ENCODE data around the gene PACC1. TPM values are rescaled to one million over a fixed set of nuclear protein-coding genes. Genes with fewer than 3 reads are reported as not detected.
A peak's percentile ranks its signal among the peaks of the same experiment; 100 is the strongest.

The PACC1 gene
- total RNA-seq, 1 donor from 2014 or later, result 12.9 TPM

GRCh38 chr1:212431644-212432043 lies 17.0 kb upstream of the PACC1 start:
- no peak for TF ChIP-seq CTCF (conservative IDR thresholded peaks at IDR 0.05; ENCODE audit: low read depth, low read length)
- DNase-seq (ENCODE audit: low read depth), result no peak
- H3K4me3 ChIP-seq (ENCODE audit: low read depth, low read length), result no peak overlapping the region

GRCh38 chr1:212430955-212431394 lies 16.3 kb upstream of the PACC1 start:
- no peak for DNase-seq (ENCODE audit: low read depth)
- no peak for TF ChIP-seq CTCF (conservative IDR thresholded peaks at IDR 0.05; ENCODE audit: low read depth, low read length)

GRCh38 chr1:212430416-212430815 lies 15.7 kb upstream of the PACC1 start:
- no peak for TF ChIP-seq CTCF (conservative IDR thresholded peaks at IDR 0.05; ENCODE audit: low read depth, low read length)
- no peak for DNase-seq (ENCODE audit: low read depth)
- no peak overlapping the region for H3K4me3 ChIP-seq (ENCODE audit: low read depth, low read length)

More at GRCh38 chr1:212430955-212431394, 16.3 kb upstream of the PACC1 start:
- H3K4me3 ChIP-seq (ENCODE audit: low read depth, low read length), result no peak overlapping the region

- no peak for DNase-seq (ENCODE audit: low read depth)
- no peak overlapping the region for H3K4me3 ChIP-seq (ENCODE audit: low read depth, low read length)
- TF ChIP-seq CTCF (conservative IDR thresholded peaks at IDR 0.05; ENCODE audit: low read depth, low read length), result no peak
Observed at GRCh38 chr1:212428496-212428895, 13.8 kb upstream of the PACC1 start.

- DNase-seq (ENCODE audit: low read depth), result no peak
- TF ChIP-seq CTCF (conservative IDR thresholded peaks at IDR 0.05; ENCODE audit: low read depth, low read length), result no peak
- no peak overlapping the region for H3K4me3 ChIP-seq (ENCODE audit: low read depth, low read length)
Observed at GRCh38 chr1:212423879-212424278, 9.2 kb upstream of the PACC1 start.

- DNase-seq (ENCODE audit: low read depth), result no peak
- H3K4me3 ChIP-seq (ENCODE audit: low read depth, low read length), result no peak overlapping the region
- TF ChIP-seq CTCF (conservative IDR thresholded peaks at IDR 0.05; ENCODE audit: low read depth, low read length), result no peak
Observed at GRCh38 chr1:212421165-212421564, 6.5 kb upstream of the PACC1 start.

GRCh38 chr1:212415107-212415841 lies 588 bp upstream of the PACC1 start:
- no peak for DNase-seq (ENCODE audit: low read depth)
- TF ChIP-seq CTCF (conservative IDR thresholded peaks at IDR 0.05; ENCODE audit: low read depth, low read length), result no peak
- H3K4me3 ChIP-seq (ENCODE audit: low read depth, low read length), result peak overlapping the region; percentile 95
